Activated CD4-positive, alpha-beta T cell treated with anti-CD3 and anti-CD28 coated beads, Interleukin-2, amount 50 U/mL, for 4 hours (primary cell): ENCODE data around the gene ZMYND8.
"Not testable (repeated sequence)": the region's sequence is repeated elsewhere in the genome, so short reads cannot be mapped to it uniquely, and the experiment has no call there.

Experiments
- DNase-seq, 2 experiments: peaks; one replicate each; pipeline ENCODE4 v3.0.0-alpha.2; 2020

The ZMYND8 gene

GRCh38 chr20:47222468-47223119 is 133.9 kb downstream of the ZMYND8 start:
- DNase-seq = no peak

GRCh38 chr20:47221036-47221625 is 135.4 kb downstream of the ZMYND8 start:
- no peak for DNase-seq

- DNase-seq = peak; percentile 44 to 46
Observed at GRCh38 chr20:47220161-47220582, 136.3 kb downstream of the ZMYND8 start.

- no peak for DNase-seq
Observed at GRCh38 chr20:47217482-47218446, 138.7 kb downstream of the ZMYND8 start.

- DNase-seq = no peak
Observed at GRCh38 chr20:47216819-47217410, 139.6 kb downstream of the ZMYND8 start.

GRCh38 chr20:47215653-47216397 is 140.7 kb downstream of the ZMYND8 start:
- DNase-seq = no peak

- no peak for DNase-seq
Observed at GRCh38 chr20:47213966-47214365, 142.5 kb downstream of the ZMYND8 start.

GRCh38 chr20:47212606-47213207 is 143.8 kb downstream of the ZMYND8 start:
- no peak for DNase-seq

GRCh38 chr20:47211036-47211435 is 145.5 kb downstream of the ZMYND8 start:
- no peak for DNase-seq

GRCh38 chr20:47210470-47210869 is 146.0 kb downstream of the ZMYND8 start:
- no peak for DNase-seq

GRCh38 chr20:47209982-47210381 is 146.5 kb downstream of the ZMYND8 start:
- DNase-seq = no peak

- no peak for DNase-seq
Observed at GRCh38 chr20:47208534-47209174, 147.8 kb downstream of the ZMYND8 start.

GRCh38 chr20:47206962-47207641 is 149.4 kb downstream of the ZMYND8 start:
- no peak for DNase-seq

GRCh38 chr20:47206552-47206951 is 149.9 kb downstream of the ZMYND8 start:
- not testable (repeated sequence) for DNase-seq

GRCh38 chr20:47205577-47206123 is 150.8 kb downstream of the ZMYND8 start:
- no peak for DNase-seq

GRCh38 chr20:47204850-47205122 is 151.7 kb downstream of the ZMYND8 start:
- not testable (repeated sequence) for DNase-seq

GRCh38 chr20:47204008-47204849 is 152.3 kb downstream of the ZMYND8 start:
- no peak for DNase-seq

GRCh38 chr20:47202733-47203667 is 153.5 kb downstream of the ZMYND8 start:
- DNase-seq = no peak
